GM12891 (cell line): ENCODE measurements around the gene PPM1H.

ENCODE experiments used
- DNase-seq: peaks from one replicate; pipeline ENCODE4 v3.0.0; 2011; ENCODE audit warnings: low spot score; ENCODE audit not compliant: insufficient read length
- FAIRE-seq: peaks from 2 replicates; lab custom pipeline; 2011; peaks lifted over from hg19 to GRCh38; lab: Jason Lieb, UNC
- PAX5 ChIP-seq: IDR thresholded peaks from 2 replicates; pipeline ENCODE4 v1.6.1; 2011; ENCODE audit warnings: low read length, moderate library complexity, mild to moderate bottlenecking; ENCODE audit not compliant: insufficient read depth, severe bottlenecking
- POLR2A ChIP-seq: IDR thresholded peaks from 2 replicates; pipeline ENCODE4 v1.6.1; 2011; ENCODE audit warnings: low read depth, low read length, control low read depth
- POLR2AphosphoS5 ChIP-seq: IDR thresholded peaks from 2 replicates; pipeline ENCODE4 v1.6.1; 2011; ENCODE audit warnings: low read depth, low read length, control low read depth
- POU2F2 ChIP-seq: IDR thresholded peaks from 2 replicates; pipeline ENCODE4 v1.6.1; 2011; ENCODE audit warnings: low read depth, mild to moderate bottlenecking, control low read depth, low read length, moderate library complexity
- SPI1 ChIP-seq: IDR thresholded peaks from 2 replicates; pipeline ENCODE4 v1.6.1; 2011; ENCODE audit warnings: low read depth, low read length, control low read depth
- TAF1 ChIP-seq: IDR thresholded peaks from 2 replicates; pipeline ENCODE4 v1.6.1; 2011; ENCODE audit warnings: low read depth, low read length, control low read depth

The PPM1H gene

GRCh38 chr12:62660756-62661155, 274.2 kb downstream of the PPM1H start:
- TF ChIP-seq POU2F2 (no peak), SPI1 (no peak), TAF1 (no peak), PAX5 (no peak), POLR2AphosphoS5 (no peak), POLR2A (no peak)
- FAIRE-seq (no peak), DNase-seq (no peak)

- DNase-seq (no peak), FAIRE-seq (no peak)
- TF ChIP-seq POLR2AphosphoS5 (no peak), POU2F2 (no peak), PAX5 (no peak), TAF1 (no peak), SPI1 (no peak), POLR2A (no peak)
Measured at GRCh38 chr12:62659453-62660295, 275.3 kb downstream of the PPM1H start.

- no peak for FAIRE-seq
- no peak for TF ChIP-seq TAF1
- no peak for TF ChIP-seq SPI1
- TF ChIP-seq POLR2AphosphoS5: no peak
- TF ChIP-seq PAX5: no peak
- TF ChIP-seq POU2F2: no peak
- no peak for TF ChIP-seq POLR2A
- no peak for DNase-seq
Measured at GRCh38 chr12:62658910-62659309, 276.0 kb downstream of the PPM1H start.

GRCh38 chr12:62657363-62657632, 277.7 kb downstream of the PPM1H start:
- DNase-seq (no peak), FAIRE-seq (no peak)
- TF ChIP-seq PAX5 (no peak), POLR2A (no peak), TAF1 (no peak), POU2F2 (no peak), SPI1 (no peak), POLR2AphosphoS5 (no peak)

- TF ChIP-seq PAX5: no peak
- no peak for TF ChIP-seq POU2F2
- TF ChIP-seq TAF1: no peak
- no peak for TF ChIP-seq POLR2A
- TF ChIP-seq POLR2AphosphoS5: no peak
- TF ChIP-seq SPI1: no peak
- FAIRE-seq: no peak
- DNase-seq: no peak
Measured at GRCh38 chr12:62656591-62657362, 278.2 kb downstream of the PPM1H start.

GRCh38 chr12:62655666-62656151, 279.2 kb downstream of the PPM1H start:
- FAIRE-seq (no peak), DNase-seq (no peak)
- TF ChIP-seq TAF1 (no peak), POLR2A (no peak), POU2F2 (no peak), PAX5 (no peak), POLR2AphosphoS5 (no peak), SPI1 (no peak)

GRCh38 chr12:62654326-62655241, 280.4 kb downstream of the PPM1H start:
- no peak for DNase-seq
- TF ChIP-seq POU2F2 (no peak), PAX5 (no peak)
- no peak for FAIRE-seq

- TF ChIP-seq POLR2A (no peak), POLR2AphosphoS5 (no peak), TAF1 (no peak), PAX5 (no peak), SPI1 (no peak)
- no peak for DNase-seq
- FAIRE-seq: no peak
Measured at GRCh38 chr12:62653740-62654139, 281.2 kb downstream of the PPM1H start.

- no peak for TF ChIP-seq POLR2AphosphoS5
- no peak for TF ChIP-seq POU2F2
- TF ChIP-seq SPI1: no peak
- no peak for TF ChIP-seq PAX5
- no peak for TF ChIP-seq POLR2A
- no peak for TF ChIP-seq TAF1
- FAIRE-seq: no peak
- no peak for DNase-seq
Measured at GRCh38 chr12:62653304-62653703, 281.6 kb downstream of the PPM1H start.
